Fibroblast of pulmonary artery (primary cell): Measurements from ENCODE around the gene FLRT1.

Experiments
- DNase-seq: peaks from one replicate; pipeline ENCODE4 v3.0.0-alpha.2; 2010; ENCODE audit warnings: low read depth
- H3K4me3 ChIP-seq: replicated peaks from 2 replicates; pipeline ENCODE4 v1.5.1; 2011; ENCODE audit warnings: low read depth, mild to moderate bottlenecking, control low read depth, low read length, moderate library complexity
- CTCF ChIP-seq: IDR thresholded peaks from 2 replicates; pipeline ENCODE4 v1.5.1; 2011; ENCODE audit warnings: mild to moderate bottlenecking, control low read depth, low read length, inconsistent platforms; ENCODE audit errors: missing control alignments

Gene FLRT1

GRCh38 chr11:64018310-64018709 is 17.4 kb upstream of the FLRT1 start:
- no peak for TF ChIP-seq CTCF
- no peak overlapping the region for H3K4me3 ChIP-seq
- no peak for DNase-seq

- no peak overlapping the region for H3K4me3 ChIP-seq
- DNase-seq: no peak
Measured at GRCh38 chr11:64019106-64020037, 16.4 kb upstream of the FLRT1 start.

DNA sequence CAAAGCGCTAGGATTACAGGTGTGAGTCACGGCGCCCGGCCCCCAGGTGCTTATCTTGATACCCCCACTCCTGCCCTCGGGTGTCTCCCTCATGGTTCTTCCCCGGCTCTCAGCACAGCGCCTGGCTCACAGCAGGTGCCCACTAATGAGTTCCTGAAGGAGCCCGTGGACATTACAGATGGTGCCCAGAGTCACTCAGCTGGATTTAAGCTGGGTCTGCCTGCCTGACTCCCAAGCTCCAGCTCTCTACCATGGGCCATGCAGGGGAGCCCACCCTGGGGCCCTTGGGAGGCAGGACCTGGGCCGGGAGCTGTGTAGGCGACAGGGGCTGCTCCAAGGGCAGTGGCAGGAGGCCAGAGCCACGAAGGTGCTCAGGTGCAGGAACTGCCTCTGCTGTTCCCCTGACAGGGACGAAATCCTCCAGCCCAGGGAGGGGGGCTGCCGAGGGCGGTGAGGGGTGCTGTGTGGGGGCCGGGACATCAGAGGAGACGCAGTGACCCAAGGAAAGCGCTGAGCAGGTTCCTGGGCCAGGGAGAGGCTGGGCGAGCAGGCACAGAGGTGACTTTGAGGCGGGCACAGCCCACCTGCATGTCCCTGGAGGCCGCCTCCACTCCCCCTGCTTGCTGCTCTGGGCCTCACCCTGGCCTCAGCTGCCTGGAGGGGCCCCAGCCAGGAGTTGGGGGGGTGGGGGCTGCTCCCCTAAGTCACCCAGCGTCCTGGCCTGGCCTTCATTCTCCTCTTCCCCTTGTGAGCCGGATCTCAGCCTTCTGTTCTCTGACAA is 14.6 kb upstream of the FLRT1 start:
- no peak for TF ChIP-seq CTCF
- no peak overlapping the region for H3K4me3 ChIP-seq
- no peak for DNase-seq

More at GRCh38 chr11:64019106-64020037, 16.4 kb upstream of the FLRT1 start:
- no peak for TF ChIP-seq CTCF

DNA sequence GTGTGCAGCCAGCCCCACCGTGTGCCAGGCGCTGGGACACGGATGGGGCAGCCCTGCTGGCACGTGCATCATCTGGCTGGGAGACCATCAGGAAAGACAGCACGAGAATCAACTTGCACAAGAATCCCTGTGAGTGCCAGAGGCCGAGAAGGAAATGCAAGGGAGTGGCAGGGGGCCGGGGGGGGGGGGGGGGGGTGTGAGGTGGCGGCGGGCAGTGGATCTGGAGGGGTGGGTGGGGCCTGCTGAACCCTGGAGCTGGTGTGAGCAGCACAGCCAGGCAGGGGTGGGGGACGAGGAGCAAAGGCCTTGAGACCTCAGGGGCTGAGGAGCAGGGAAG is 14.0 kb upstream of the FLRT1 start:
- H3K4me3 ChIP-seq: no peak overlapping the region
- no peak for DNase-seq
- TF ChIP-seq CTCF: no peak

GRCh38 chr11:64022125-64022784 is 13.5 kb upstream of the FLRT1 start:
- DNase-seq: no peak
- no peak overlapping the region for H3K4me3 ChIP-seq
- TF ChIP-seq CTCF: no peak

DNA sequence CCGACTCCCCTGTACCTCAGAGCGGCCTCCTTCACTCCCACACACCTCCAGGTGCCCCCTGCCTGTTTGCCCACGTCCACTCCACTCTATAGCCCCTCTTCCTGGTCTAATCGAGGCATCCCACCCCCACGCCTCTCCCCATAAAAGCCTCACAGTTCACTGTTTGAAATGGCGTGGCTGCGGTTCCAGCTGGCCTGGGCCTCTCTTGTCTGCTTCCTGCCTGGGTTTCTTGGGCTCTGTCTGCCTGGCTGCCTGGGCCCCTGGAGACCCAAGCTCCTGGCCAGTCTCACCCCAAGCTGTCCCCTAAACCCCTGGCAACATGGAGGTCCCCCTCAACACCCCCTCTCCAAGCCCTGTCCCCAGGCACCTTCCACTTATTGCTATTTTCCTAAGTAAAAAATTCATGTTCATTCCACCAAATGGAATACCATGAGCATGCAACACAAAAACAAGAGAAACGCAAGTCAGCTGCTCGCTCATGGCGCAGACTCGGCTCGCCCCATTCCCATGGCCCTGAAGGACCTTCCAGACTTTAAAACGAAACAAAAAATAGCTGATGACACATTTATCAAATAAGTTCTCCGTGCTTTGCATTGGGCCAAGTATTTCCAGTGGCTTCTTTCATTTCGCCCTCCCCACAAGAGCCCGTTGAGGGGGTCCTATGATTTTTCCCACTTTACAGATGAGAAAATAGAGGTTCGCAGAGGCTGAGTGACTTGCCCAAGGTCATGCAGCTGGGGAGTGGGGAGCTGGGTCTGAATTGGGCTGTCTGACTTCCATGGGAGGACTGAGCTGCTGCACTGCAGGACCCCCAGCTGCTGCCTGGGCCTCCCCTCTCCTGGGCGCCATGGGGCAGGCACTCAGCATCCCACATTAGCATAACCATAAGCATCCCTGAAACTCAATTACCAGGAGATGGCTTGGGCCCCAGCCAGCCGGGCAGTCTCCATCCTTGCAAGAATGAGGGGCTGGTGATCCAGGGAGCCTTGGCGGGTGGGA is 11.7 kb upstream of the FLRT1 start:
- DNase-seq: no peak
- H3K4me3 ChIP-seq: no peak overlapping the region
- no peak for TF ChIP-seq CTCF
